ENCODE data around the gene MARS1.

The MARS1 gene

DNA sequence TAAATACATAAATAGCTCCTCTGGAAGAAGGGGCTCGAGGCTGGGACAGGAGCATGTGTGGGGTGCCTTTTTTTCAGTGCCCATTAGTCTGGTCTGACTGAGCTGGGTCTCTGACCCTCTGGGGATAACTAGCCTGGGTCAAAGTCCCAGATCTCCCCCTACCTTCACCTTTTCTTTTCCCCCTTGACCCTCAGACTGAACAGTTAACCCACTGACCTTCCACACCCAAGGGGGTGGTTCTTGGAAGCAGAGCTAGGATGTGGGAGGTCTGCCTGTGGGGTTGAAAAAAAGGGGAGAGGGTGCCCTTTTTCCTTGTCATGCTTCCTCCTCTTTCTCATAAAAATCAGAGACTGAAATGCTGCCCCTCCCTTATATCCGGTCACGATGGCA is 29.2 kb upstream of the MARS1 start:
- in situ Hi-C loops (cut with HindIII; ENCODE audit: low sequenced_read_pairs), result no loop called here

GRCh38 chr12:57459055-57459749 is 28.7 kb upstream of the MARS1 start:
- in situ Hi-C loops (cut with HindIII; ENCODE audit: low sequenced_read_pairs), result no loop called here
- TF ChIP-seq CTCF (IDR thresholded peaks at IDR 0.05; ENCODE audit: low read depth, low read length), result peak; percentile 94
- peak; percentile 96 for DNase-seq (ENCODE audit: low read depth, low spot score)
- peak overlapping the region; percentile 70 for H3K4me3 ChIP-seq (ENCODE audit: low read depth, low read length)

More for the DNA sequence above, 29.2 kb upstream of the MARS1 start:
- no peak for TF ChIP-seq CTCF (IDR thresholded peaks at IDR 0.05; ENCODE audit: low read depth, low read length)
- H3K4me3 ChIP-seq (ENCODE audit: low read depth, low read length), result peak overlapping the region; percentile 70
- DNase-seq (ENCODE audit: low read depth, low spot score), result no peak

GRCh38 chr12:57459750-57460467 is 28.0 kb upstream of the MARS1 start, which contains the start of gene GLI1:
TSS of gene GLI1 (plus strand) at chr12:57459785. CDS start at chr12:57463692, 3,907 bp downstream.
- no peak for DNase-seq (ENCODE audit: low read depth, low spot score)
- peak within 1 kb of the TSS; percentile 70 for H3K4me3 ChIP-seq (ENCODE audit: low read depth, low read length)
- no peak for TF ChIP-seq CTCF (IDR thresholded peaks at IDR 0.05; ENCODE audit: low read depth, low read length)
- in situ Hi-C loops (cut with HindIII; ENCODE audit: low sequenced_read_pairs), result no loop called here

DNA sequence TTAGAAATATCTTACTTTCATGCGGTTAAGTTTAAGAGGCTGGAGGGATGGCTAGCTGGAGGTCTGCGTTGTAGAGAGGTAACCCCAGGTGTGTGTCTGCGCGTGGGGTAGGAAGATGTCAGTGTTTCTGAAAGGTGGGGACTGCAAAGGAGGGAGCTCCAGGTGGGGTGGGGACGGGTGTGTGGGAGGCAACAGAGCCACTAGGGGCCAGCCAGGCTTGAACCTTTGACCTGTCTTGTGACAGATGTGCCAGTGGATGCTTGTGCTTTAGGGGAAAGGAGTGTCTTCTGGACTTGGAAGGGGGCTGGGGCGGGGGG is 27.4 kb upstream of the MARS1 start:
- TF ChIP-seq CTCF (IDR thresholded peaks at IDR 0.05; ENCODE audit: low read depth, low read length), result no peak
- DNase-seq (ENCODE audit: low read depth, low spot score), result no peak
- in situ Hi-C loops (cut with HindIII; ENCODE audit: low sequenced_read_pairs), result no loop called here
- H3K4me3 ChIP-seq (ENCODE audit: low read depth, low read length), result peak overlapping the region; percentile 70

DNA sequence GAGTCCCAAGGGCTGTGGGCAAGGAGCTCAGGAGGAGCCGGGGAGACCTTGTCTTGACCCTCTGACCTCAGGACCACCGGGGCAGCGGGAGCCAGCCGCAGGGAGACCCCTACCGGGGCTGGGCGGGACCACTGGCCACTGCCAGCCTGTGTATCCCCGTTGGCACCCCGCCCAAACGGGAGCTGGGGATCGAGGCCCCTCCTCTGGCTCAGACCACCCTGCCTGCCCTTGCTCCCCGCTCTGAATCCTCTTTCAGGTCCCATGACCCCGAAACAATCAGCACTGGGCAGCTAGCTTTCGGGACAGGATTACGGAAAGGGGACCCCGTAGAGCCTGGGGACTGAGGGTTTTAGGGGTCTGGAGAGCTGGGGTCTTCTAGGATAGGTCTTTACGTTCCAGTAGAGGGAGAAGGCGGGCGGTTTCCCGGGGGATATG is 27.0 kb upstream of the MARS1 start:
- DNase-seq (ENCODE audit: low read depth, low spot score), result no peak
- no peak for TF ChIP-seq CTCF (IDR thresholded peaks at IDR 0.05; ENCODE audit: low read depth, low read length)
- in situ Hi-C loops (cut with HindIII; ENCODE audit: low sequenced_read_pairs), result no loop called here
- peak overlapping the region; percentile 70 for H3K4me3 ChIP-seq (ENCODE audit: low read depth, low read length)

GRCh38 chr12:57461276-57461916 is 26.5 kb upstream of the MARS1 start:
- peak overlapping the region; percentile 70 for H3K4me3 ChIP-seq (ENCODE audit: low read depth, low read length)
- TF ChIP-seq CTCF (IDR thresholded peaks at IDR 0.05; ENCODE audit: low read depth, low read length), result no peak
- in situ Hi-C loops (cut with HindIII; ENCODE audit: low sequenced_read_pairs), result no loop called here
- DNase-seq (ENCODE audit: low read depth, low spot score), result peak; percentile 59

Measured in astrocyte of the spinal cord (primary cell).